Smooth muscle cell (in vitro differentiated cells): ENCODE results near the gene ADCY5. TPM values are rescaled to one million over a fixed set of nuclear protein-coding genes. Genes with fewer than 3 reads are reported as not detected.

Source experiments
- DNase-seq: peaks from one replicate; lab custom pipeline; 2025; ENCODE audit not compliant: unreplicated experiment; lab: John Stamatoyannopoulos, UW
- H2AFZ ChIP-seq: fragments of 200-600 bp; sonication (generic); 2 replicates; pipeline ENCODE4 v1.6.0; 2016; ENCODE audit warnings: antibody characterized with exemption, low read depth, mild to moderate bottlenecking
- H3F3A ChIP-seq: fragments of 200-600 bp; sonication (generic); 2 replicates; pipeline ENCODE4 v1.6.0; 2017; ENCODE audit warnings: antibody characterized with exemption, low read depth
- H3K27ac ChIP-seq: fragments of 200-600 bp; sonication (generic); 2 replicates; pipeline ENCODE4 v1.5.1; 2016; ENCODE audit warnings: low read depth, mild to moderate bottlenecking
- H3K27me3 ChIP-seq: fragments of 200-600 bp; sonication (generic); 2 replicates; pipeline ENCODE4 v1.6.1; 2016; ENCODE audit warnings: low read depth, mild to moderate bottlenecking
- H3K36me3 ChIP-seq: fragments of 200-600 bp; sonication (generic); 2 replicates; pipeline ENCODE4 v1.5.1; 2016; ENCODE audit warnings: low read depth
- H3K4me1 ChIP-seq: fragments of 200-600 bp; sonication (generic); 2 replicates; pipeline ENCODE4 v1.5.1; 2016; ENCODE audit warnings: low read depth
- H3K4me2 ChIP-seq: fragments of 200-600 bp; sonication (generic); 2 replicates; pipeline ENCODE4 v1.6.0; 2016; ENCODE audit warnings: mild to moderate bottlenecking
- H3K4me3 ChIP-seq: fragments of 200-600 bp; sonication (generic); 2 replicates; pipeline ENCODE4 v1.5.1; 2016; ENCODE audit warnings: mild to moderate bottlenecking
- H3K79me2 ChIP-seq: fragments of 200-600 bp; sonication (generic); 2 replicates; pipeline ENCODE4 v1.6.0; 2016; ENCODE audit warnings: low read depth, mild to moderate bottlenecking
- H3K9ac ChIP-seq: fragments of 200-600 bp; sonication (generic); 2 replicates; pipeline ENCODE4 v1.6.0; 2016; ENCODE audit warnings: low read depth
- H3K9me3 ChIP-seq: fragments of 200-600 bp; sonication (generic); replicated peaks from 2 replicates; pipeline ENCODE4 v1.5.1; 2016; ENCODE audit warnings: low read depth
- H4K20me1 ChIP-seq: fragments of 200-600 bp; sonication (generic); 2 replicates; pipeline ENCODE4 v1.6.0; 2016; ENCODE audit warnings: low read depth
- WGBS: methylation state at CpG from one replicate; pipeline ENCODE4 v1.1.7; 2016; ENCODE audit warnings: low lambda C conversion rate; 5-methylcytosine and 5-hydroxymethylcytosine counted together
- polyA plus RNA-seq: library from polyadenylated mRNA; unstranded; fragments of >200 nt; fragmentation: Nextera tagmentation; extraction: Ambion mirVana; gene quantifications from 2 replicates; pipeline ENCODE4 v1.2.1, GENCODE V29; 2016
- total RNA-seq: library from RNA; depleted of rRNA; stranded (reverse); fragments of >200 nt; gene quantifications from 2 replicates; pipeline ENCODE4 v1.2.3, GENCODE V29; 2014
- TF ChIP-seq, protein P1 (sequence below): fragments of 200-600 bp; sonication (generic); IDR thresholded peaks from 2 replicates; pipeline ENCODE4 v1.5.1; 2017; ENCODE audit warnings: borderline replicate concordance, mild to moderate bottlenecking, antibody characterized with exemption; ENCODE audit not compliant: insufficient read depth, poor library complexity, severe bottlenecking

The ADCY5 gene
- total and polyA plus RNA-seq, 2 experiments from 2014 or later, result 0.50 to 0.58 TPM

DNA sequence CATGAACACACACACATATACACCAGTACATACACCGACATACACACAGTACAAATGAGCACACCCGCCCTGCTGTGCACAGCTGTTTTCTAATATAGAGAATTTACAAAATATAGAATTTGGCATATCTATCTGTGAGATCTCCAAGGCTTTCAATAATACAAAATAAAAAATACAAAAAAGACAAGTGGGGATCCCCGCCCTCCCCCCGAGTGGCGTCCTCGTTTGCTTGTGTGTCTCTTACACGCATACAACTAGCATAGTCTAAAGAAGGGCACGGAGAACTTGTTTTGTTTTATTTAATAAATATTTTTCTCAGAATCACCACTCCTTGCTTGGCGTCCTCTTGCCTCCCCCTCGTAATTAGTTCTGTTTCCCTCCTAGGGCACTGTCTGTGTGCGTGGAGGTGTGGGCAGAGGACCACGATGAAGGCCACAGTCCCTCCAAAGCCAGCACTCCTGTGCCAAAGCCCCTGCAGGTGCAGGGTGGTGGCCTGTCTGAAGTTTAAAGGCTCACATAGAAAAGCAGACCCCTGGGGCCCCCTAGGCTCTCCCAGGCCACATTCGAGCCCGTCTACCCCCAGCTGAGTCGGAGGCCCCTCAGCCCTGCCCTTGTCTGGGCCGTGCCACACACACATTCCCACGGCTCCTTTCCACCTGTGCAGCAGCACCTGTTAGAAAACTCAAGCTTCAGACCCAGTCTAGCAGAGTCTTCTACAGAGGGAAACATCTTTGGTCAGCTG is 165.1 kb downstream of the ADCY5 start:
- H2AFZ ChIP-seq, result no peak overlapping the region
- no peak overlapping the region for H3K27ac ChIP-seq
- no peak overlapping the region for H3K9ac ChIP-seq
- TF ChIP-seq, protein P1, sequence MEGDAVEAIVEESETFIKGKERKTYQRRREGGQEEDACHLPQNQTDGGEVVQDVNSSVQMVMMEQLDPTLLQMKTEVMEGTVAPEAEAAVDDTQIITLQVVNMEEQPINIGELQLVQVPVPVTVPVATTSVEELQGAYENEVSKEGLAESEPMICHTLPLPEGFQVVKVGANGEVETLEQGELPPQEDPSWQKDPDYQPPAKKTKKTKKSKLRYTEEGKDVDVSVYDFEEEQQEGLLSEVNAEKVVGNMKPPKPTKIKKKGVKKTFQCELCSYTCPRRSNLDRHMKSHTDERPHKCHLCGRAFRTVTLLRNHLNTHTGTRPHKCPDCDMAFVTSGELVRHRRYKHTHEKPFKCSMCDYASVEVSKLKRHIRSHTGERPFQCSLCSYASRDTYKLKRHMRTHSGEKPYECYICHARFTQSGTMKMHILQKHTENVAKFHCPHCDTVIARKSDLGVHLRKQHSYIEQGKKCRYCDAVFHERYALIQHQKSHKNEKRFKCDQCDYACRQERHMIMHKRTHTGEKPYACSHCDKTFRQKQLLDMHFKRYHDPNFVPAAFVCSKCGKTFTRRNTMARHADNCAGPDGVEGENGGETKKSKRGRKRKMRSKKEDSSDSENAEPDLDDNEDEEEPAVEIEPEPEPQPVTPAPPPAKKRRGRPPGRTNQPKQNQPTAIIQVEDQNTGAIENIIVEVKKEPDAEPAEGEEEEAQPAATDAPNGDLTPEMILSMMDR, result no peak
- no peaks in the 10 kb centered on the region for H3K79me2 ChIP-seq
- H3K4me1 ChIP-seq, result no peaks in the 10 kb centered on the region
- H3K9me3 ChIP-seq, result no peaks in the 10 kb centered on the region
- DNase-seq, result no peak
- no peaks in the 10 kb centered on the region for H4K20me1 ChIP-seq
- no peak overlapping the region for H3K4me2 ChIP-seq
- no peaks in the 10 kb centered on the region for H3F3A ChIP-seq
- 94% methylated on average over 17 of the region's 17 CpGs for WGBS
- no peak overlapping the region for H3K4me3 ChIP-seq
- no peaks in the 10 kb centered on the region for H3K36me3 ChIP-seq
- no peaks in the 10 kb centered on the region for H3K27me3 ChIP-seq

DNA sequence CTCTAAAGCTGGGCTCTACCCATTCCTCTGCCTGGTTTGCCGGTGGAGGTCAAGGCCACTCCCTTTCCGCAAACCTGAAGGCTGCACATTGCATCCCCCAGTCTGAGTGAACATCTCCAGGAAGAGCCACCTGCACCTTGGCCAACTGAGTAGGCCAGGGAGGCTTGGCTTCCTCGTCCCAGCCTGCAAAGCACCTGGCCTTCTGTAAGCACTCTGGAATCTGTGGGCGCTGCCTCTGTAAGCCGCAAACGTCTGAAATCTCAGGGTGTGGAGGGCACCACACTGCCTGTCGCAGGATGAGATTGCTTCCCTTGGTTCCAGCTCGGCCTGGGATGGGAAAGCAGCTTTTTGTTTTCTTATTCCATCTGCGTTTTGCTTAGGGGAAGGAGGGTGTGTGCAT is 165.8 kb downstream of the ADCY5 start:
- H3K9ac ChIP-seq, result no peak overlapping the region
- WGBS, result 89% methylated on average over 9 of the region's 9 CpGs
- no peak overlapping the region for H3K4me3 ChIP-seq
- no peak overlapping the region for H2AFZ ChIP-seq
- H3K4me2 ChIP-seq, result no peak overlapping the region
- no peaks in the 10 kb centered on the region for H3F3A ChIP-seq
- no peaks in the 10 kb centered on the region for H3K36me3 ChIP-seq
- no peak overlapping the region for H3K27ac ChIP-seq
- no peak for DNase-seq
- no peaks in the 10 kb centered on the region for H3K27me3 ChIP-seq
- TF ChIP-seq, protein P1, result no peak
- H3K79me2 ChIP-seq, result no peaks in the 10 kb centered on the region
- no peaks in the 10 kb centered on the region for H3K4me1 ChIP-seq
- H4K20me1 ChIP-seq, result no peaks in the 10 kb centered on the region
- no peaks in the 10 kb centered on the region for H3K9me3 ChIP-seq

DNA sequence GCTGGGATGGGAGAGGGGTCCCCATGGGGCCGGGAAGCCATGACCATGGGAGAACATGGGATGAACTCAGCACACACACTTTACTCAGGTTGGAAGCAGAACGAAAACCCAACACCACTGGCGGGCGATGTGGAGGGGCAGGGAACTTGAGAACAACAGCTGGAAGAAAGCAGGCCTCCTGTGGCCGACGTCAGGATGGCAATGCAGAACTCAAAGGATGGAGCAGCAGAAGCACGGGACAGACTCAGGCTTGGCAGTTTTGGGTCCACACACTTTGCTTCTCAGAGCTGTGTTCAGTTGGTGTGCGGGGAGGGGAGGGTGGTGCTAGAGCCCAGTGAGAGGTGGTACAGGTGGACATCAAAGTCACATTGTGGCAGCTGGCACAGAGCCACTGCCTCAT is 166.4 kb downstream of the ADCY5 start:
- H3K79me2 ChIP-seq, result no peaks in the 10 kb centered on the region
- no peak overlapping the region for H3K4me3 ChIP-seq
- no peaks in the 10 kb centered on the region for H4K20me1 ChIP-seq
- H3K9ac ChIP-seq, result no peak overlapping the region
- H3K27ac ChIP-seq, result no peak overlapping the region
- DNase-seq, result no peak
- H3K9me3 ChIP-seq, result no peaks in the 10 kb centered on the region
- 78% methylated on average over 8 of the region's 8 CpGs for WGBS
- H3F3A ChIP-seq, result no peaks in the 10 kb centered on the region
- H2AFZ ChIP-seq, result no peak overlapping the region
- H3K27me3 ChIP-seq, result no peaks in the 10 kb centered on the region
- no peak overlapping the region for H3K4me2 ChIP-seq
- H3K4me1 ChIP-seq, result no peaks in the 10 kb centered on the region
- no peaks in the 10 kb centered on the region for H3K36me3 ChIP-seq
- TF ChIP-seq, protein P1, result no peak

DNA sequence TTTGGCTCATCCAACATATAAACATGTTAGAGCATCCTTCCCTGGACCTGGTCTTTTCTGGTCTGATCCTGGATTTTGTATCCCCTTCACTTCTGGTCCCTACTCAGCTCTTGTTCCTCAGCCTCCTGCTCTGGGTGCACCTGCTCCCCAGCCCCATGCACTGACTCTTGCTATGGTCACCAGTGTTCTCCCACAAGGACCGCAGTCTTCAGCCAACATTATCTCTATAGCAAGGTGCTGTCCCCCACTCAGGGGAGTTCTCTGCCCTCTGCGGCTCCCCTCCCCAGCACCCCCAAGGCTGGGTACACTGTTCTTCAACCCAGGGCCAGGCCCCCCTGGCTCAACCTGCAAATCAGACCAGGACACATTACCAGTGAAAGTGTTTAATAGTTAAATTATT is 167.0 kb downstream of the ADCY5 start:
- DNase-seq, result no peak
- Histone ChIP-seq H2AFZ (no peak overlapping the region), H3K27ac (no peak overlapping the region), H3K79me2 (no peaks in the 10 kb centered on the region), H3K9ac (no peak overlapping the region), H3K27me3 (no peaks in the 10 kb centered on the region), H3K4me2 (no peak overlapping the region), H3K4me1 (no peaks in the 10 kb centered on the region), H4K20me1 (no peaks in the 10 kb centered on the region), H3F3A (no peaks in the 10 kb centered on the region), H3K4me3 (no peak overlapping the region), H3K9me3 (no peaks in the 10 kb centered on the region), H3K36me3 (no peaks in the 10 kb centered on the region)
- WGBS, result 100% methylated on average over 2 of the region's 2 CpGs
- TF ChIP-seq, protein P1, result no peak
